Uterus (tissue), 4 donors: Measurements from ENCODE around the gene MAGI2. TPM values are rescaled to one million over a fixed set of nuclear protein-coding genes. Genes with fewer than 3 reads are reported as not detected.

Source experiments
- DNase-seq, 2 donors: peaks; one replicate each; pipeline ENCODE4 v3.0.0-alpha.2; 2019 to 2020
- H3K27ac ChIP-seq, 2 donors: fragments of 200-600 bp; sonication (generic); 1 replicate in 1 of 2; 2 replicates in 1 of 2; pipeline ENCODE4 v1.5.1; 2016 to 2018
- H3K27me3 ChIP-seq, 2 donors: fragments of 200-600 bp; sonication (generic); one replicate each; pipeline ENCODE4 v1.5.1; 2018 to 2019; ENCODE audit warnings: control low read depth in 1 of 2
- H3K36me3 ChIP-seq, 2 donors: fragments of 200-600 bp; sonication (generic); one replicate each; pipeline ENCODE4 v1.5.1; 2019; ENCODE audit warnings: control low read depth in 1 of 2
- H3K4me1 ChIP-seq, 2 donors: fragments of 200-600 bp; sonication (generic); one replicate each; pipeline ENCODE4 v1.5.1; 2018 to 2019; ENCODE audit warnings: control low read depth in 1 of 2
- H3K4me3 ChIP-seq, 2 donors: fragments of 200-600 bp; sonication (generic); 1 replicate in 1 of 2; 2 replicates in 1 of 2; pipeline ENCODE4 v1.5.1; 2018 to 2019; ENCODE audit warnings: mild to moderate bottlenecking in 1 of 2
- H3K9me3 ChIP-seq, 2 donors: fragments of 200-600 bp; sonication (generic); one replicate each; pipeline ENCODE4 v1.5.1; 2019; ENCODE audit warnings: control low read depth in 1 of 2
- POLR2A ChIP-seq, 2 donors: fragments of 450-650 bp; IDR thresholded peaks; one replicate each; pipeline ENCODE4 v1.6.1; 2016; ENCODE audit warnings: antibody characterized with exemption in 2 of 2, mild to moderate bottlenecking in 1 of 2, moderate library complexity in 1 of 2
- intact Hi-C: fragments of 100-400 bp; cut with DNase I; formaldehyde crosslinking; loops from one replicate; pipeline ENCODE4 v1.15.1; 2023; ENCODE audit warnings: low total_unique reads
- total RNA-seq, 4 donors: library from RNA; depleted of rRNA in 3 of 4; stranded (reverse); fragments of >200 nt in 3 of 4; gene quantifications; one replicate each; pipeline versions ENCODE4 v1.1.0 to v1.2.4, GENCODE V29; 2014 to 2023
- TF ChIP-seq, protein P1 (sequence below), 4 experiments: fragments of 200-600 bp in 2 of 4; fragments of 450-650 bp in 2 of 4; sonication (generic) in 2 of 4; IDR thresholded peaks; one replicate each; pipeline ENCODE4 v1.5.1; 2016 to 2019; ENCODE audit warnings: antibody characterized with exemption in 4 of 4, mild to moderate bottlenecking in 2 of 4, moderate library complexity in 1 of 4
- donor health status: DM: yes; HTN: yes; CAD: no.

Gene MAGI2
- total RNA-seq, 4 donors from 2014 or later: 5.3 to 23.2 (median 13.8) TPM

DNA sequence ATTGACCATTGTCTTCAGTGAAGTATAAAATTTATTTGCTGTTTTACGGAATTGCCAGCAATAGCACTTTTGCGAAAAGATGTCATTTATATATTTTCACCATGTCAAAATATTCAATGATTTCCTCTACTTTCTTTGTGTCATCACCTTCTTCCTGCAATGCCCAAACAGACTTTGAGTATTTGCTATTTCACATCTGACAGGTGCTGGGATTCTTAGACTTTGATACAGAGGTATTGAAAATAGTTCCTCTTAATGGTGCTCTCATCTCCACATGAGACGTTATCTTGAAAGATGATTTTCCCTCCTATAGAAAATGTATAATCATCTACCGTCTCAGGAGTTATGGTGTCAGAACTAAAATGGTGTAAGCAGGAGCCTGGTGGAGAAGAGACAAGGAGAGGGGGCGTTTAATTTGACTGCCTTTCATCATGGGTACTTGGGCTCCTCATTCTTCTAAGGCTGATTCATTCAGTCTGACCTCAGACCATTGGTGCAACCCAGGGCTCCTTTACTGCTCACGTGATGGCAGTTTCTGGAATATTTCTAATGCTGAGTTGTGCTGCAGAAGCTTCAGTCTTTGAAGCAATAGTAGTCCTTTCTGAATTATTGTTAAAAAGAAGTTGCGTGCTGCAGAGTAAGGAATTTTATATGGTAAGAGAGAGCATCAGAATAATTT, 1250.3 kb downstream of the MAGI2 start:
- no peaks in the 10 kb centered on the region for H3K36me3 ChIP-seq
- H3K9me3 ChIP-seq: no peaks in the 10 kb centered on the region
- no peak overlapping the region for H3K4me3 ChIP-seq
- intact Hi-C loops: no loop called here
- H3K27ac ChIP-seq: no peak overlapping the region
- TF ChIP-seq, protein P1, sequence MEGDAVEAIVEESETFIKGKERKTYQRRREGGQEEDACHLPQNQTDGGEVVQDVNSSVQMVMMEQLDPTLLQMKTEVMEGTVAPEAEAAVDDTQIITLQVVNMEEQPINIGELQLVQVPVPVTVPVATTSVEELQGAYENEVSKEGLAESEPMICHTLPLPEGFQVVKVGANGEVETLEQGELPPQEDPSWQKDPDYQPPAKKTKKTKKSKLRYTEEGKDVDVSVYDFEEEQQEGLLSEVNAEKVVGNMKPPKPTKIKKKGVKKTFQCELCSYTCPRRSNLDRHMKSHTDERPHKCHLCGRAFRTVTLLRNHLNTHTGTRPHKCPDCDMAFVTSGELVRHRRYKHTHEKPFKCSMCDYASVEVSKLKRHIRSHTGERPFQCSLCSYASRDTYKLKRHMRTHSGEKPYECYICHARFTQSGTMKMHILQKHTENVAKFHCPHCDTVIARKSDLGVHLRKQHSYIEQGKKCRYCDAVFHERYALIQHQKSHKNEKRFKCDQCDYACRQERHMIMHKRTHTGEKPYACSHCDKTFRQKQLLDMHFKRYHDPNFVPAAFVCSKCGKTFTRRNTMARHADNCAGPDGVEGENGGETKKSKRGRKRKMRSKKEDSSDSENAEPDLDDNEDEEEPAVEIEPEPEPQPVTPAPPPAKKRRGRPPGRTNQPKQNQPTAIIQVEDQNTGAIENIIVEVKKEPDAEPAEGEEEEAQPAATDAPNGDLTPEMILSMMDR (IDR thresholded peaks at IDR 0.05): no peak
- TF ChIP-seq POLR2A (IDR thresholded peaks at IDR 0.05): no peak
- no peaks in the 10 kb centered on the region for H3K27me3 ChIP-seq
- DNase-seq: no peak
- H3K4me1 ChIP-seq: no peaks in the 10 kb centered on the region

DNA sequence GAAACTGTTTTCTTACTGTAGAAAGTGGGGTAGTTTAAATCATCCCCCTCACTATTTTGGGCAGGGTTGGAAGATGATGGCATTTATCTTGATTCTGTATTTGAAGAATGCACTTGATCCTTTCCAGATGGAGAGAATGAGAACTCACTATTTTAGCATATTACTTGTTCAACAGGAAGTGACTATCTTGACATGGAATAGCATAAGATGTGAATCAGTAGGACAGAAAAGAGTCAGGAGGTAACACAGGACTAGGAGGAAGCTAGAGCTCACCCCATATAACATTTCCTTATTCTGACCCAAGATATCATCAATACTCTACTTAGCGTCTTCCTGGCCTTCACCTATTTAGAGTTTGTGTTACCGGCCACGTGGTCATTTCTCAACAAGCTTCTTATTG, 1254.7 kb downstream of the MAGI2 start:
- Histone ChIP-seq H3K4me1 (no peaks in the 10 kb centered on the region), H3K9me3 (no peaks in the 10 kb centered on the region), H3K27me3 (no peaks in the 10 kb centered on the region), H3K36me3 (no peaks in the 10 kb centered on the region), H3K4me3 (no peak overlapping the region), H3K27ac (no peak overlapping the region)
- intact Hi-C loops: no loop called here
- TF ChIP-seq POLR2A (IDR thresholded peaks at IDR 0.05): no peak
- TF ChIP-seq, protein P1 (IDR thresholded peaks at IDR 0.05): no peak
- DNase-seq: no peak

DNA sequence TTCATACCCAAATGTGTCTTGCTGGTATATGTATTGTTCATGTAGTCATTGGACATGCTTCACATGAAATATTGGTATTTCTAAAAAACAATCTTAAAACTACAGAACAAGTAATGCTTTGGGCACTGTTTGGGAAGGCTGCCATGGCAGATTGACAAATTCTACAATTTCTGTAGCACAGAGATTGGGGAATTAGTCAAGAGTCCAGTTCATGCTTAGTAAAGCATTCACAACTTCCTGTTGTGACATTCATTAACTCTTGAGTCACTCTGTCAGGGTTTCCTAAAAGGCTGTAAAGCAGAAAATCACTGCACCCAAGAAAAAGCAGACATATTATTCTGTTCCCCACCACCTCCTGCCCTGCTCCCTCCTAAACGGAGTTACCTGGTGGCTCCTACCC, 1256.0 kb downstream of the MAGI2 start:
- no peak for DNase-seq
- intact Hi-C loops: no loop called here
- no peaks in the 10 kb centered on the region for H3K36me3 ChIP-seq
- no peaks in the 10 kb centered on the region for H3K9me3 ChIP-seq
- no peaks in the 10 kb centered on the region for H3K27me3 ChIP-seq
- no peak for TF ChIP-seq POLR2A (IDR thresholded peaks at IDR 0.05)
- TF ChIP-seq, protein P1 (IDR thresholded peaks at IDR 0.05): no peak
- no peak overlapping the region for H3K4me3 ChIP-seq
- H3K4me1 ChIP-seq: no peaks in the 10 kb centered on the region
- no peak overlapping the region for H3K27ac ChIP-seq

DNA sequence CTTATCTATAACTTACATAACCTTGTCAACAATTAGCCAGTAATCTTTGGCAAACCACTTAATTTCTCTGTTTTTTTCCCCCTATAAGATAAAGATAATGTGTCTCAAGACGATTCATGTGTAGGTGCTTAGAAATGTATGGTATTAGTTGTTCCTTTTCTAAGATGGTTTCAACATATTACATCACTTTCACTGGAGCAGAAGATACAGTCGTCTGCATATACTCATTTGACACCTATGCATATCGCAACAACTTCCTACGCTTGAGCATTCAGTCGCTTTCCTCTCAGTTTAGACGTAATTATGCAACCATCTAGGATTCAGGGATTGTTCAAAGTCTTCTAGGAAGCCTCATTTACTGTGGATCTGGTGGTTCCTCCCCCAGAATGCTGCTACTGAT, 1258.2 kb downstream of the MAGI2 start:
- H3K4me1 ChIP-seq: no peaks in the 10 kb centered on the region
- no peak overlapping the region for H3K4me3 ChIP-seq
- no peaks in the 10 kb centered on the region for H3K9me3 ChIP-seq
- H3K27ac ChIP-seq: no peak overlapping the region
- intact Hi-C loops: no loop called here
- H3K36me3 ChIP-seq: no peaks in the 10 kb centered on the region
- no peaks in the 10 kb centered on the region for H3K27me3 ChIP-seq
- no peak for DNase-seq
- TF ChIP-seq, protein P1 (IDR thresholded peaks at IDR 0.05): no peak
- TF ChIP-seq POLR2A (IDR thresholded peaks at IDR 0.05): no peak

DNA sequence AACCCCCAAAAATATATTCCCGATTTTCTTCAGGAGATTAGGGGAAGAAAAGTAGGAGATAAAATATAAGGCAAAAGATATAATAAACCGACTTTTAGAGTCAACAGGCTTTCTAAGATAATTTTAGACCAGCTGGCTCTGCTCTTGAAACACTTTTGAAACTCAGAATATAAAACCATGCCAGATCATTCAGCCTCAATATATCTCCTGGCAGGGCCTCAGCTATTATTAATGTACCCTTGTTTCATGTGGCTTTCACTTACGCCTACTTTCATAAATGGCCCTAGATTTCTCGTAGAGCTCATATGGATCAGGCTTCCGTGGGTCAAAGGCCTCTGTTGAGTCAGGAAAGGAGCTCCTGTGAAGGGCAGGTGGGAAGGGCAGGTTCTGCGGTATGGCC, 1258.9 kb downstream of the MAGI2 start:
- Histone ChIP-seq H3K27me3 (no peaks in the 10 kb centered on the region), H3K27ac (no peak overlapping the region), H3K9me3 (no peaks in the 10 kb centered on the region), H3K36me3 (no peaks in the 10 kb centered on the region), H3K4me1 (no peaks in the 10 kb centered on the region), H3K4me3 (no peak overlapping the region)
- TF ChIP-seq, protein P1 (IDR thresholded peaks at IDR 0.05): no peak
- no peak for TF ChIP-seq POLR2A (IDR thresholded peaks at IDR 0.05)
- DNase-seq: no peak
- intact Hi-C loops: no loop called here
